NB4 (cell line): ENCODE measurements around the gene SYCP3.

ENCODE experiments used
- DNase-seq: peaks from one replicate; pipeline ENCODE4 v3.0.0; 2010; ENCODE audit warnings: low read depth
- H3K4me3 ChIP-seq: one replicate; pipeline ENCODE4 v1.5.1; 2011; ENCODE audit warnings: mild to moderate bottlenecking, low read depth, low read length, moderate library complexity
- MYC ChIP-seq: IDR thresholded peaks from 2 replicates; pipeline ENCODE4 v1.6.1; 2011; ENCODE audit warnings: low read depth, low read length
- POLR2A ChIP-seq: IDR thresholded peaks from 2 replicates; pipeline ENCODE4 v1.6.1; 2011; ENCODE audit warnings: mild to moderate bottlenecking; ENCODE audit not compliant: insufficient read length; ENCODE audit errors: extremely low read depth
- TF ChIP-seq, protein P1 (sequence below): IDR thresholded peaks from one replicate; pipeline ENCODE4 v1.5.1; 2012; ENCODE audit warnings: low read depth, low read length
- TF ChIP-seq, protein P2 (sequence below): IDR thresholded peaks from 2 replicates; pipeline ENCODE4 v1.6.1; 2011; ENCODE audit warnings: low read depth, low read length

SYCP3 gene

DNA sequence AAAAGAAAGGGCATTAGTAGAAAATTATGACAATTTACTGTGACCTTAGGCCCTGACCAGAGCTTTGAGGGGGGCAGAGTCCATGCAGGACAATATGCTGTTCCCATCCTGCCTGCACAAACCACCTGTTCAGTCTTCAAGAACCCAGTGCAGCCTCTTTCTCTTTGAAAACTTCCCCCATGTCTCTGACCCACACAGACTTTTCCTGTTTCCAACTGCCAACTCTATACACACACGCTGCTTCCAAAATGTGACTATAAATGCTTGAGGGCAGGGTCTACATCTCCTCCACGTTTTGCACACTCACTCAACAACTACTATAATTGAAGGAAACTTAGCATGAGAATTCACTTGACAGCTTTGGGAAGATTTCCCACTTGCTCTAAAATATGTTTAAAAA lies 36.6 kb upstream of the SYCP3 start:
- H3K4me3 ChIP-seq: no peak overlapping the region
- peak; percentile 25 for DNase-seq
- TF ChIP-seq POLR2A (no peak), MYC (no peak)
- TF ChIP-seq, protein P1, sequence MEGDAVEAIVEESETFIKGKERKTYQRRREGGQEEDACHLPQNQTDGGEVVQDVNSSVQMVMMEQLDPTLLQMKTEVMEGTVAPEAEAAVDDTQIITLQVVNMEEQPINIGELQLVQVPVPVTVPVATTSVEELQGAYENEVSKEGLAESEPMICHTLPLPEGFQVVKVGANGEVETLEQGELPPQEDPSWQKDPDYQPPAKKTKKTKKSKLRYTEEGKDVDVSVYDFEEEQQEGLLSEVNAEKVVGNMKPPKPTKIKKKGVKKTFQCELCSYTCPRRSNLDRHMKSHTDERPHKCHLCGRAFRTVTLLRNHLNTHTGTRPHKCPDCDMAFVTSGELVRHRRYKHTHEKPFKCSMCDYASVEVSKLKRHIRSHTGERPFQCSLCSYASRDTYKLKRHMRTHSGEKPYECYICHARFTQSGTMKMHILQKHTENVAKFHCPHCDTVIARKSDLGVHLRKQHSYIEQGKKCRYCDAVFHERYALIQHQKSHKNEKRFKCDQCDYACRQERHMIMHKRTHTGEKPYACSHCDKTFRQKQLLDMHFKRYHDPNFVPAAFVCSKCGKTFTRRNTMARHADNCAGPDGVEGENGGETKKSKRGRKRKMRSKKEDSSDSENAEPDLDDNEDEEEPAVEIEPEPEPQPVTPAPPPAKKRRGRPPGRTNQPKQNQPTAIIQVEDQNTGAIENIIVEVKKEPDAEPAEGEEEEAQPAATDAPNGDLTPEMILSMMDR: no peak
- TF ChIP-seq, protein P2, sequence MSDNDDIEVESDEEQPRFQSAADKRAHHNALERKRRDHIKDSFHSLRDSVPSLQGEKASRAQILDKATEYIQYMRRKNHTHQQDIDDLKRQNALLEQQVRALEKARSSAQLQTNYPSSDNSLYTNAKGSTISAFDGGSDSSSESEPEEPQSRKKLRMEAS: no peak

DNA sequence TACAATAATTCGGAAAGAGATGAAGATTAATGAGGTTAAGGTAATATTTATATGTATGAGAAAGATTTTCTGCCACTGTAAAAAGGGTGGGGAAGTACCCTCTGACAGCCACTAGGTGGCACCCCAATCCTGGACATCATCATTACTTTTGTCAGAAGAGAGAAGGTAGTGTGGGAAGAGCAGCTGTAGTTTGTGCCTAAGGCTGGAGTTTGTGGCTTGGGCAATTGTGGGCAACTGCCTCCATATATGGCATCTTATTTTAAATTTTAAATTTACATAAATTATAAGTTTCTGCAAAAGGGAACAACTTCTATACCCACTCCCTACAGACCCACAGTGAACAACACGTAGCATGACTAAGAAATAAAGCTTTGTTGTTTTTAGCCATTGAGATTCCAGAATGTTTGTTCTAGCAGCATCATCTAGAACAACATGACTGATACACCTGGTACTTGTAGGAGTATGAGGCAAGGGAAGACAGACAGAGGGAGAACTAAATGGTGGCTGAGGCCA lies 34.4 kb upstream of the SYCP3 start:
- TF ChIP-seq, protein P1: peak; percentile 92
- no peak for TF ChIP-seq MYC
- TF ChIP-seq, protein P2: no peak
- TF ChIP-seq POLR2A: no peak
- peak; percentile 88 for DNase-seq
- H3K4me3 ChIP-seq: no peak overlapping the region

DNA sequence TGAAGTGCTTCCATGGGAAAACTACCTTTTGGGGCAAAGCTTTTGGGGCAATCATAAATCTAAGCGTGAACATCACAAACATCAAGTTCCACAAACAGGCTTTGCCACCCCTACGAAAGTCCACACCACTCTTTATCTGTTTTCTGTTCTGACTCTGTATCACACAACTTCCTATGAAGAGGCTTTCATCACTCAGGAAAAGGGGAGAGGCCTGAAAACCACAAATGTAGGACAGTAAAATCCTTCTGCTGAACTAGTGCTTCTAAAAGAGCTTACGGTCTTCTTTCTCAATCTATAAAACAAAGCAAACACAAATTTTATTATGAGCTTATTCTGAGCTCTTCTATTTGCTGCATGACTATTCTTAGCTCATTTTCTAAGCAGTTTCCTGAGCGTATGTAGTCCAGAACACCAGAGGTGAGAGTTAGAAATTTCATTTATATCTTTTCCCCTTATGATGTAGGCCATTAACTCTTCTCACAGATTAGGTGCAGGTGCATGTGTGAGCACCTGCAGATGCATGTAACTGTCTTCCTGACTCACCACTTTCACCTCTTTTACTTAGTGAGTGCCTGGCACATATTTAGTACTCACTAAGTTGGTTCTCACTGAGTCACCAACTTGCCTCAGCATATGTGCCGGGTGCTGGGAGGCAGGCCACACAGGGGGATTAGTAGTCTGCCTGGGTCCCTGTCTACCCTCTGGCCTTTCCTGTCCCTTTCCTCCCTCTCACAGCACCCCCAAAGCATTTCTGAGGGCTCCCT lies 32.9 kb upstream of the SYCP3 start:
- TF ChIP-seq POLR2A (no peak), MYC (no peak; the same call in none of the 2 replicates)
- TF ChIP-seq, protein P1: no peak
- TF ChIP-seq, protein P2: 0 out of 2 replicates have a peak, but pooled peaks have one; percentile 6
- DNase-seq: peak; percentile 86
- peak overlapping the region; percentile 7 for H3K4me3 ChIP-seq

DNA sequence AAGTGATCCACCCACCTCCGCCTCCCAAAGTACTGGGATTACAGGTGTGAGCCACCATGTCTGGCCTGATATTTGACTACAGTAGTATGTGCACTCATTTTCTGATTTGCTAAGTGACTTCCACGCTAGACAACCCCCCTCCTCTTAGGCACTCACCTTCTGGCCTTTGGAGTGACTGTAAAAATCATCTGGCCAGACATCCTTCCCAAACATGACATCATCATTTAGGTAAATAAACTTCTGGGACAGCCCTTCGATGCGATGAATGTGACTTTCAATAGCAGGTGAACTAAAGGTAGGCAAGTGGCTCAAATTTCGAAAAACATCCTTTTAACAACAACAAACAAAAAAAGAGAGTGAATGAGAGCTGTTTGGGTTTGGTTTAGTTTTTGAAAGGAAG lies 30.6 kb upstream of the SYCP3 start:
- TF ChIP-seq, protein P1: no peak
- TF ChIP-seq, protein P2: no peak
- no peak for TF ChIP-seq MYC
- no peak for TF ChIP-seq POLR2A
- no peak for DNase-seq
- no peak overlapping the region for H3K4me3 ChIP-seq

DNA sequence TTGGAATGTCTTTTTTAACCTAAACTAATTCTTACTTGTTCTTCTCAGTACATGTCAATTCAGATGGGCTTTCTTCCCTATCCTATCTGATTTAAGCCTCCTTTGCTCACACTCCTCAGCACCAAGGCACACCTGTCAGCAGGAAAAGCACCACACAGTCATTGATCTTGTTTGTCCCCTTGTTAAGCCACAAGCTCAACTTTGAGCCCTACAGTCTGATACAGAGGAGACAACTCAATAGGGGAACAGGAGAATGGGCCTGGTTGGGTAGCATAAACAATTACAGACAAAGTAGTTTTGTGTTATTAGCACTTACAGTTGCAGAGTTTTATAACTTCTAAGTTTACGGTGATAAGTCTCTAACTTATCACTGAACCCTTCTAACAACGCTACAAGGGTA lies 29.5 kb upstream of the SYCP3 start:
- DNase-seq: no peak
- TF ChIP-seq, protein P2: no peak
- TF ChIP-seq, protein P1: no peak
- no peak for TF ChIP-seq MYC
- TF ChIP-seq POLR2A: no peak
- H3K4me3 ChIP-seq: no peak overlapping the region
